Spleen (tissue), 7 donors: ENCODE measurements around the gene MINDY4.

Experiments
- POLR2A ChIP-seq, 3 donors: fragments of 450-650 bp; IDR thresholded peaks; one replicate each; pipeline ENCODE4 v1.5.1; 2017; ENCODE audit warnings: antibody characterized with exemption in 3 of 3, mild to moderate bottlenecking in 1 of 3
- TF ChIP-seq, protein P1 (sequence below), 11 experiments: fragments of 200-600 bp in 7 of 11; fragments of 450-650 bp in 4 of 11; sonication (generic) in 4 of 11; IDR thresholded peaks in 8 of 11; conservative IDR thresholded peaks in 3 of 11; 1 replicate in 7 of 11; 2 replicates in 4 of 11; pipeline versions ENCODE4 v1.4.0 to v1.8.0; 2016 to 2021; ENCODE audit warnings: antibody characterized with exemption in 11 of 11, inconsistent platforms in 4 of 11, mild to moderate bottlenecking in 1 of 11
- donor health status: DM: no; HTN: no; CAD: no; lungs with moderate emphysema.
- donor health status: DM: no; HTN: no; CAD: no.
- donor health status: DM: no; HTN: no; CAD: no.

GRCh38 chr7:30902466-30902865 is 131.2 kb downstream of the MINDY4 start:
- TF ChIP-seq, protein P1, sequence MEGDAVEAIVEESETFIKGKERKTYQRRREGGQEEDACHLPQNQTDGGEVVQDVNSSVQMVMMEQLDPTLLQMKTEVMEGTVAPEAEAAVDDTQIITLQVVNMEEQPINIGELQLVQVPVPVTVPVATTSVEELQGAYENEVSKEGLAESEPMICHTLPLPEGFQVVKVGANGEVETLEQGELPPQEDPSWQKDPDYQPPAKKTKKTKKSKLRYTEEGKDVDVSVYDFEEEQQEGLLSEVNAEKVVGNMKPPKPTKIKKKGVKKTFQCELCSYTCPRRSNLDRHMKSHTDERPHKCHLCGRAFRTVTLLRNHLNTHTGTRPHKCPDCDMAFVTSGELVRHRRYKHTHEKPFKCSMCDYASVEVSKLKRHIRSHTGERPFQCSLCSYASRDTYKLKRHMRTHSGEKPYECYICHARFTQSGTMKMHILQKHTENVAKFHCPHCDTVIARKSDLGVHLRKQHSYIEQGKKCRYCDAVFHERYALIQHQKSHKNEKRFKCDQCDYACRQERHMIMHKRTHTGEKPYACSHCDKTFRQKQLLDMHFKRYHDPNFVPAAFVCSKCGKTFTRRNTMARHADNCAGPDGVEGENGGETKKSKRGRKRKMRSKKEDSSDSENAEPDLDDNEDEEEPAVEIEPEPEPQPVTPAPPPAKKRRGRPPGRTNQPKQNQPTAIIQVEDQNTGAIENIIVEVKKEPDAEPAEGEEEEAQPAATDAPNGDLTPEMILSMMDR (IDR thresholded peaks at IDR 0.05 in 8 of 11, conservative IDR thresholded peaks at IDR 0.05 in 3 of 11): no peak
- TF ChIP-seq POLR2A (IDR thresholded peaks at IDR 0.05): no peak
